PC-3 (cell line): ENCODE measurements around the gene KRTAP4-9.

Source experiments
- CTCF ChIP-seq: fragments of 300-600 bp; sonication (generic); conservative IDR thresholded peaks from 2 replicates; pipeline ENCODE4 v1.5.1; 2017; ENCODE audit warnings: antibody characterized with exemption, low read depth, mild to moderate bottlenecking, low read length
- EZH2 ChIP-seq: fragments of 300-600 bp; sonication (generic); IDR thresholded peaks from one replicate; pipeline ENCODE4 v1.6.1; 2017; ENCODE audit warnings: antibody characterized with exemption, mild to moderate bottlenecking, low read length; ENCODE audit not compliant: unreplicated experiment

- TF ChIP-seq CTCF (no peak), EZH2 (no peak)
These were observed 6.7 kb upstream of the KRTAP4-9 start for GRCh38 chr17:41098481-41098880.
